Stimulated activated CD8-positive, alpha-beta memory T cell treated with anti-CD3 and anti-CD28 coated beads, Interleukin-7, amount 100 ng/mL, for 1 hour (primary cell): ENCODE data around the gene SPATA19.

Experiments
- DNase-seq, 2 donors: peaks; one replicate each; pipeline ENCODE4 v3.0.0-alpha.2; 2020; ENCODE audit warnings: low read depth in 2 of 2

SPATA19 gene

DNA sequence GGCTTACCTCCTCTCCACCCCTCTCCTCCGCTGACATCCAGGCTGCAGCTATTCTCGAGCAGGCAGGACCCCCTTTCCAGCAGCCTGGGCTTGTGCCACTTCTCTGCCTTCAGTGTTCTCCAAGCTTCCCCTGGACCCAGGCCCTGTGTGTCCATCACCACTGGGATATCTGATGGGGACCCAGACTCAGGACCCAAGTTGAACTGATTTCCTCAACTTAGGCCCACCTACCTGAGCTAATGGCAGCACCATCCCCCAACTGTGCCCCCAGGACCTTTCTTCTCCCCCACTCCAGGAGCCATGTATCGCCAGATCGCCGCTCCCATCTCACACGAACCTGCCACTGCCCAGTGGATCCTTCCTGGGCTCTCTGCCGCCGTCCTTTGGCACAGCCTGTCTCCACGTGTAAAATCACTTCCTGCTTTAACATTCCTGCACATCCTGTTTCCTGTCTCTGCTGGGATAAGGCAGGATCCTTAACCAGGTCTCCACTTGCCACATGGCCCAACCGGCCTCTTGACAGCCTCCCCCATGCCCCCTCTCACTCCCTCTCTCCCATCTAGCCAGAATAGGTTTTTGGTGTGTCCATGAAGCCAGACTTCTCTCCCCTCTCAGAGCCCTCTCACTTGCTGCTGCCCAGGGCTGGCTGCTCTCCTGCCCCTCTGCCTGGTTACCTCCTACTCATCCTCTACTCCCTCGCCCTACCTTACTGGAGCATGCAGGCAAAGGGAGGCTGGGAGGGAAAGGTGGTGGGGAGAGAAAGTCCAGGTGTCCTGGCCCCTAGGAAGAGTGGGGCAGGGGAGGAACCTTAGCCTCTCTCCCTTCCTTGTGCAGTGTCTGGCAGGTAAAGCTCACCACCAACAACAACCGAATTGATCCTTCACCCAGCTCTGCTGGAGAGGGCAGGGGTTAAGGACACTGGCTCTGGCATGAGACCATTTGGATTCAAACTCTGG is 9.4 kb downstream of the SPATA19 start:
- no peak for DNase-seq

GRCh38 chr11:133834682-133835592 is 10.4 kb downstream of the SPATA19 start:
- DNase-seq = no peak

DNA sequence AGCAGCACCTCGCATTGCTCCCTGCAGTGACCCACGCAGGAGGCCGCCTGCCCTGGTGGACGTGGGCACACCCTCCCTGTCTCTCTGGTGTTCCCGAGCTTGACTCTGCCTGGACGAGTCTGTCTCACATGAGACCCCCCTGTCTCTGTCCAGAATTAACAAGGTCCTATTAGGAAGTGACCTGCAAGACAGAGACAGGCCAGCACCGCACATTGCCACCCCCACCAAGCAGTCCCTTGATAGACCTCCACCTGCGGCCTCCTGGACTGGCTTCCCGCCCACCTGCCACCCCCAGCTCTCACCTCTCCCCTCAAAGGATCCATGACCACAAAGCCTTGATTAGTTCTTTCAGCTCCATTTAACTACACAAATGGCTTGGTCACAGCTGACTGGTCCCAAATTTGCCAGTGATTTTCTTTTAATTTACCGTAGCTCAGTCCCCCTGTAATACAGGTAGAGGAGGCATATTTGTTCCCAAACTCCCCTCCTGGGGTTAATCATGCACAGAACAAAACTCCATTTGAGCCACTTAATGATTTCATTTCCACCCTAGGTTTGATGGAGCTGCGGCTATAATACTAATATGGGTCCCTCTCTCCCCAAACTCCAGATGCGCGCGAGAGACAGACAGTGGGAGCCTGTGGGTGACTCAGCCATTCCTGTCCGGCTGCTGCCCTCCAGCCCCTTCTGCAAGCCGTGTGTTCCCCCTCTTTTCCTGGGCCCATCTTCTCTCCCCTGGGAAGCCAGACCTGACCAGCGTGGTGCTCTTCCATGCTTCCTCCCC is 11.2 kb downstream of the SPATA19 start:
- no peak for DNase-seq

DNA sequence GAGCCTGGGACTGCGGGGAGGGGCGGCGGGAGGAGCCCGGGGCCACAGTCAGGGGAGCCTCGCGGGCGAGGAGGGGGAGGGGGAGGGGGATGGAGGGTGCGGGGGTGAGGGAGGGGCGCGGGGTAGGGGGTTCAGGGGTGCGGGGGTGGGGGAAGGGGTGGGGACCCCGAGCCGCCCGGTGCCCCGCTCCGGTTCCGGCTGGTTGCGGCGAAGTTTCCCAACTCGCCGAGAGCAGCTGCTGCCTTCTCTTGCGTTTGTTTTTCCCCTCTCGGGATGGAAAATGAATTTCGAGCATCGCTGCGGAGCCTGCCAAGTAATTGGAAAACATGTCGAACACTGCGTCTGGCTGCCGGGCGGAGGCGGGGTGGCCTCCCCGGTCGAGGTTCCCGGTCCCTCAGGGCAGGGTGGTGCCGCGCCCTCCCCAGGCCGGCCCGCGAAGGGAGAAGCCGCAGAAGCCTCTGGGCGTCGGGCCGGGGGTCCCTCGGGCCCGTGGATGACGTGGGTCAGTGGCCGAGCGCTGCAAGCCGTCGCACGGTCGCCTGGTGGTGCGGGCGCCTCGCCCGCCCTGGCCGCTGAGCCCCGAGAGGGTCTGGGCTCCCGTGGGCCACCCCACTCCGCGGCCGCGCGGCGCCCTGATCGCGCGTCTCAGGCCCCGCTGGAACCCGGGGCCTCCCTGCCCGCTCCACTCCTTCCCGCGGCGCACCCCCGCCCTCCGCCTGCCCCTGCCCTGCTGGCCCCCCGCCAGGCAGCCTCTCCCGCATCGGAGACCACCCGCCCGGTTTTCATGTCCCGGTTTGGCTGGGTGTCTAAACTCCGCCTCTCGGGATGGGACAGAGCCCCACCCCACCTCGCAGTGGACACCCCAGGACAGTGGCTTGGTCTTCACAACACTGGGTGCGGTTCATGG is 12.1 kb downstream of the SPATA19 start:
- no peak for DNase-seq

- DNase-seq = no peak
Measured at GRCh38 chr11:133832096-133832990, 13.0 kb downstream of the SPATA19 start.

GRCh38 chr11:133830931-133831907 is 14.1 kb downstream of the SPATA19 start:
- no peak for DNase-seq

DNA sequence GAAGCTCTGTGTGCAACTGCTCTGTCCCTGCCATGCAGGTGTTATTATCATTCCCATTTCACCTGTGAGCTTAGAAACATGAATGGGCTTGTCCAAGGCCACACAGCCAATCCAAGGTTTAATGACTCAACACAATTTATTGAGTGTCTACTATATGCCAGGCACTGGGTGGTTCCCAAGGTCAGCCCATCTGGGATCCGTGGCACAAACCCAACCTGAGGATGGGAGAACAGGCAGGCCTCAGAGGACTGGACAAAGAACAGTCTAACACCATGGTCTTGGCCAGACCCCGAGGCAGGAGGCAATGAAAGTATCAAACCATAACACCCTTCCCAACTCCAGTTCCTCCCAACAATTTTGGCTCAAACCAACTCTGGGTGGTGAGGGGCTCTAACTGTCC is 15.7 kb downstream of the SPATA19 start:
- no peak for DNase-seq

- DNase-seq = no peak
Measured at GRCh38 chr11:133828871-133829270, 16.4 kb downstream of the SPATA19 start.

- DNase-seq = no peak
Measured at GRCh38 chr11:133827556-133827955, 17.8 kb downstream of the SPATA19 start.

- DNase-seq = no peak
Measured at GRCh38 chr11:133826866-133827265, 18.4 kb downstream of the SPATA19 start.

- DNase-seq = no peak
Measured at GRCh38 chr11:133825666-133826065, 19.6 kb downstream of the SPATA19 start.

DNA sequence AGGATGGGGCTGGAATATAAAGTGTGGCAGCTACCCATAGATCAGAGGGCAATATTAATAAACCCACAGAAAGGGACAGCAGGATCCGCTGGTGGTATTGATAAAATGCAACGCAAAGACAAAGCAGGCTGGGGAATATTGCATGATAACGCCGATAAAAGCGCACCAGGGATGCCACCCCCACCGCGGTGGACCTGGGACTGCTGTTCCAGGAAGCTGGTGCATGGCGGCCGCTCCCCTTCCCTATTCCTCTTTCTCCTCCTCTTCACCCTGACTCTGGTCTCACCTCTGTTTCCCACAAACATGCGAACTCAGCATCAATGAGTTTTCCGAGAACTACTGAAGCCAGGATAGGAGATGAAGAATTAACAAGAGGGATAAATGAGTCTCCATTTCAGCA is 20.2 kb downstream of the SPATA19 start:
- DNase-seq = no peak

DNA sequence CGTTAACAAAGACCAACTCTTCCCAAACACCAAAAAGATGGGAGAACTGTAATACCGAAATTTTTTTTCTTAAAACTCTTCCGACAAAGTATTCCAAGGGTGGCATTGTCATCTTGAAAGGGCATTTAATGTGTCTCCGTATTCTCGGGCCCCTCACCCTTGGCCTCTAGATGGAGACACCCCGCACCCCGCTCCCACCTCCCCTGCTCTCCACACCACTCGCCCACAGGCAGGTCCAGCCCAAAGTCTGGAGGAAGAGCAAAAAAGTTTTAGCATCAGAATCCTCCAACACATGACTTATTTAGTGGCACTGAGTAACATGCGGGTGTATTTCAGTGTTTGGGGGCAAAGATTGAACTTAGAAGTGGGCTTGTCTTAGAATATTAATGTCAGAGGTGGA is 20.7 kb downstream of the SPATA19 start:
- no peak for DNase-seq

GRCh38 chr11:133823614-133824013 is 21.7 kb downstream of the SPATA19 start:
- no peak for DNase-seq

DNA sequence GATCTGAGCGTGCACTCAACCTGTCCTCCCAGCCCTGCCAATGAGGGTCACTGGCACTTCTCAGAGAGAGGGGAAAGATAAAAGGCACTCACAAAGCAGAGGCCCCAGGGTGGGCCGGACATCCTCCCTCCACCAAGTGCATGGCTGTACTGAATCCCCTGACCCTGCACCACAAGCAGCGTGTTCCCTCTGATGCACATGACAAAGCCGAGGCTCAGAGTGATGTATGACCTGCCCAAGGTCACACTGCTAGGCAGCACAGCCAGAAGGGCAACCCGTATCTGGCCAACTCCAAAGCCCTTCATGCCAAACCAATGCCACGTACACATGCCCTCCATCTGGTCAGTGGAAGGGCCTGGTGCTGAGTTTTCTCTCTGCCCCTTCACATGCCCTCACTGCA is 22.1 kb downstream of the SPATA19 start:
- DNase-seq = no peak

- DNase-seq = no peak
Measured at GRCh38 chr11:133821776-133822175, 23.5 kb downstream of the SPATA19 start.

GRCh38 chr11:133819746-133820315 is 25.5 kb downstream of the SPATA19 start:
- DNase-seq = no peak

GRCh38 chr11:133819114-133819513 is 26.2 kb downstream of the SPATA19 start:
- DNase-seq = no peak
